BJ (cell line): ENCODE results near the gene ZMIZ2. TPM values are rescaled to one million over a fixed set of nuclear protein-coding genes. Genes with fewer than 3 reads are reported as not detected.

Source experiments
- CTCF ChIA-PET: fragments of 350-600 bp; formaldehyde crosslinking; extraction: SDS; loops from one replicate; lab custom pipeline; 2021; ENCODE audit warnings: antibody characterized with exemption, inconsistent platforms; lab: Yijun Ruan, JAX
- POLR2A ChIA-PET: fragments of 300-600 bp; sonication (Branson Sonifier 250); formaldehyde crosslinking; extraction: SDS; loops from one replicate; lab custom pipeline; 2021; ENCODE audit warnings: antibody characterized with exemption; lab: Charles Lee
- DNase-seq: peaks from one replicate; pipeline ENCODE4 v3.0.0-alpha.2; 2011; ENCODE audit warnings: low read depth
- H3K27me3 ChIP-seq: 2 replicates; pipeline ENCODE4 v1.6.0; 2011; ENCODE audit warnings: low read length; ENCODE audit not compliant: control insufficient read depth, insufficient read depth
- H3K36me3 ChIP-seq: 2 replicates; pipeline ENCODE4 v1.5.1; 2011; ENCODE audit warnings: low read length; ENCODE audit not compliant: control insufficient read depth, insufficient read depth
- H3K4me3 ChIP-seq: 2 replicates; pipeline ENCODE4 v1.5.1; 2011; ENCODE audit warnings: low read depth, mild to moderate bottlenecking, control low read depth, low read length
- CTCF ChIP-seq: IDR thresholded peaks from 2 replicates; pipeline ENCODE4 v1.5.1; 2011; ENCODE audit warnings: low read depth, mild to moderate bottlenecking, control low read depth, inconsistent platforms, low read length, moderate library complexity; ENCODE audit not compliant: insufficient read depth
- polyA plus RNA-seq: library from polyadenylated mRNA; depleted of rRNA; stranded (reverse); fragments of >200 nt; gene quantifications from 2 replicates; pipeline ENCODE4 v1.2.3, GENCODE V29; 2011

The ZMIZ2 gene
- polyA plus RNA-seq, 1 experiment = 7.4 TPM

- DNase-seq = no peak
- CTCF ChIA-PET = no interaction called here
- no peak for TF ChIP-seq CTCF
- H3K36me3 ChIP-seq = peaks cover 27% of the 10 kb centered on the region
- no peak overlapping the region for H3K4me3 ChIP-seq
- H3K27me3 ChIP-seq = no peaks in the 10 kb centered on the region
- POLR2A ChIA-PET = no interaction called here
Observed at GRCh38 chr7:44757739-44758138, 9.1 kb downstream of the ZMIZ2 start.

GRCh38 chr7:44759246-44759645 is 10.6 kb downstream of the ZMIZ2 start:
- Histone ChIP-seq H3K27me3 (no peaks in the 10 kb centered on the region), H3K36me3 (peaks cover 39% of the 10 kb centered on the region), H3K4me3 (no peak overlapping the region)
- no peak for TF ChIP-seq CTCF
- no peak for DNase-seq
- ChIA-PET POLR2A (no interaction called here), CTCF (no interaction called here)

GRCh38 chr7:44760034-44760580 is 11.5 kb downstream of the ZMIZ2 start:
- H3K27me3 ChIP-seq = no peaks in the 10 kb centered on the region
- CTCF ChIA-PET = no interaction called here
- no peak for TF ChIP-seq CTCF
- H3K4me3 ChIP-seq = no peak overlapping the region
- peaks cover 47% of the 10 kb centered on the region for H3K36me3 ChIP-seq
- no peak for DNase-seq
- POLR2A ChIA-PET = no interaction called here

GRCh38 chr7:44761207-44762161 is 12.8 kb downstream of the ZMIZ2 start:
- DNase-seq = no peak
- Histone ChIP-seq H3K36me3 (peaks cover 56% of the 10 kb centered on the region), H3K4me3 (no peak overlapping the region), H3K27me3 (no peaks in the 10 kb centered on the region)
- POLR2A ChIA-PET = no interaction called here
- CTCF ChIA-PET = interaction anchor here (0.5 to 0.6 kb wide), 2 partner anchors 42 to 108 kb away, joined by 3 to 4 read pairs; no protein-coding TSS in a partner anchor
- TF ChIP-seq CTCF = no peak

DNA sequence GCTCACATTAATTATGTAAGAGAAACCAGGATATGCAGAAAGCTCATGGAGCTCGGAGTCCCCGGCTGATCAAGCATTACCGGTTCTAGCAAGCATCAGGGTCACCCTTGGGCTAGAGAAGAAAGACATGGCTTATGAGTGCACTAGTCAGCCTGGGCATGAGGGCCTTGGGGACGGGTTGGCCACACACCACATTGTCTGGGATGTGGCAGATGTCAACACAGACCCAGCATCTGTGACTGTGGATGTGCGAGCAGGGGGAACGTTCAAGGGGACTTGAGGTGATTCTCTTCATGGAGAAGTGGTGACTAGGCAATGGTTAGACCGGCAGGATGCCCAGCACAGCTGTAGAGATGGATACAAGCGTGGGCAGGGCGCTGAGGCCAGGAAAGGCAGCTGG is 13.7 kb downstream of the ZMIZ2 start:
- Histone ChIP-seq H3K4me3 (no peak overlapping the region), H3K27me3 (no peaks in the 10 kb centered on the region), H3K36me3 (peaks cover 55% of the 10 kb centered on the region)
- POLR2A ChIA-PET = no interaction called here
- CTCF ChIA-PET = no interaction called here
- DNase-seq = no peak
- no peak for TF ChIP-seq CTCF
